H9 (cell line): Measurements from ENCODE around the gene GLI2. TPM values are rescaled to one million over a fixed set of nuclear protein-coding genes. Genes with fewer than 3 reads are reported as not detected.

Experiments used
- DNase-seq: peaks from one replicate; pipeline ENCODE4 v3.0.0-alpha.2; 2017
- H2AFZ ChIP-seq: one replicate; pipeline ENCODE4 v1.6.1; 2013; ENCODE audit warnings: mild to moderate bottlenecking, low read length, control low read depth, moderate library complexity
- H2AK5ac ChIP-seq: 2 replicates; pipeline ENCODE4 v1.6.1; 2013; ENCODE audit warnings: low read length, control low read depth, mixed read lengths; ENCODE audit not compliant: insufficient read length
- H2BK120ac ChIP-seq: one replicate; pipeline ENCODE4 v1.6.1; 2013; ENCODE audit warnings: low read depth, mild to moderate bottlenecking, low read length, control low read depth, inconsistent platforms; ENCODE audit not compliant: poor library complexity, severe bottlenecking
- H2BK12ac ChIP-seq: 2 replicates; pipeline ENCODE4 v1.6.1; 2013; ENCODE audit warnings: low read length, control low read depth, mixed read lengths, low read depth; ENCODE audit not compliant: insufficient read length
- H2BK15ac ChIP-seq: 2 replicates; pipeline ENCODE4 v1.6.1; 2013; ENCODE audit warnings: low read depth, low read length, control low read depth
- H2BK20ac ChIP-seq: one replicate; pipeline ENCODE4 v1.6.1; 2013; ENCODE audit warnings: low read depth, mild to moderate bottlenecking, low read length, control low read depth, inconsistent platforms; ENCODE audit not compliant: poor library complexity, severe bottlenecking
- H2BK5ac ChIP-seq: 2 replicates; pipeline ENCODE4 v1.6.1; 2013; ENCODE audit warnings: low read length, control low read depth, mixed read lengths; ENCODE audit not compliant: insufficient read length
- H3K14ac ChIP-seq: 2 replicates; pipeline ENCODE4 v1.6.1; 2013; ENCODE audit warnings: low read length, control low read depth; ENCODE audit not compliant: insufficient read depth
- H3K18ac ChIP-seq: 2 replicates; pipeline ENCODE4 v1.6.1; 2013; ENCODE audit warnings: low read depth, mild to moderate bottlenecking, mixed read lengths, low read length, control low read depth; ENCODE audit not compliant: insufficient read length
- H3K23ac ChIP-seq: 2 replicates; pipeline ENCODE4 v1.6.1; 2013; ENCODE audit warnings: low read length, control low read depth, mixed read lengths, low read depth; ENCODE audit not compliant: insufficient read length
- H3K23me2 ChIP-seq: 2 replicates; pipeline ENCODE4 v1.6.1; 2013; ENCODE audit warnings: low read depth, mild to moderate bottlenecking, mixed read lengths, low read length, control low read depth; ENCODE audit not compliant: insufficient read length, poor library complexity, severe bottlenecking
- H3K27ac ChIP-seq: 2 replicates; pipeline ENCODE4 v1.5.1; 2013; ENCODE audit warnings: low read length, control low read depth, mixed read lengths, low read depth; ENCODE audit not compliant: insufficient read length
- H3K27me3 ChIP-seq: 2 replicates; pipeline ENCODE4 v1.6.1; 2013; ENCODE audit warnings: low read length, control low read depth, inconsistent platforms; ENCODE audit not compliant: insufficient read depth
- H3K4ac ChIP-seq: 2 replicates; pipeline ENCODE4 v1.6.1; 2013; ENCODE audit warnings: low read depth, mild to moderate bottlenecking, control low read depth, inconsistent platforms, low read length, moderate library complexity
- H3K4me1 ChIP-seq: 2 replicates; pipeline ENCODE4 v1.6.1; 2013; ENCODE audit warnings: low read length, control low read depth, inconsistent platforms; ENCODE audit not compliant: insufficient read depth
- H3K4me2 ChIP-seq: 2 replicates; pipeline ENCODE4 v1.6.1; 2013; ENCODE audit warnings: low read length, control low read depth, mixed read lengths; ENCODE audit not compliant: insufficient read length, insufficient read depth
- H3K56ac ChIP-seq: 2 replicates; pipeline ENCODE4 v1.6.1; 2013; ENCODE audit warnings: low read depth, mild to moderate bottlenecking, mixed read lengths, low read length, control low read depth; ENCODE audit not compliant: insufficient read length
- H3K79me1 ChIP-seq: 2 replicates; pipeline ENCODE4 v1.6.1; 2013; ENCODE audit warnings: low read depth, mild to moderate bottlenecking, moderate library complexity, low read length, control low read depth, inconsistent platforms; ENCODE audit not compliant: insufficient read depth, poor library complexity, severe bottlenecking
- H3K79me2 ChIP-seq: 2 replicates; pipeline ENCODE4 v1.6.1; 2013; ENCODE audit warnings: low read length, control low read depth, inconsistent platforms; ENCODE audit not compliant: insufficient read depth
- H3K9ac ChIP-seq: 2 replicates; pipeline ENCODE4 v1.6.1; 2013; ENCODE audit warnings: low read length, control low read depth, mixed read lengths; ENCODE audit not compliant: insufficient read length; ENCODE audit errors: extremely low read depth
- H3K9me3 ChIP-seq: one replicate; pipeline ENCODE4 v1.6.1; 2013; ENCODE audit warnings: low read depth, low read length, inconsistent platforms; ENCODE audit not compliant: control insufficient read depth
- H3T11ph ChIP-seq: one replicate; pipeline ENCODE4 v1.6.1; 2013; ENCODE audit warnings: mild to moderate bottlenecking, low read length, control low read depth, inconsistent platforms
- H4K20me1 ChIP-seq: one replicate; pipeline ENCODE4 v1.6.1; 2013; ENCODE audit not compliant: control insufficient read depth, insufficient read length, insufficient read depth
- H4K5ac ChIP-seq: 2 replicates; pipeline ENCODE4 v1.6.1; 2013; ENCODE audit warnings: low read depth, mild to moderate bottlenecking, mixed read lengths, low read length, control low read depth; ENCODE audit not compliant: insufficient read length
- H4K8ac ChIP-seq: replicated peaks from 2 replicates; pipeline ENCODE4 v1.6.1; 2013; ENCODE audit warnings: low read length, control low read depth, mixed read lengths, low read depth; ENCODE audit not compliant: insufficient read length
- H4K91ac ChIP-seq: 2 replicates; pipeline ENCODE4 v1.6.1; 2013; ENCODE audit warnings: low read depth, mild to moderate bottlenecking, moderate library complexity, mixed read lengths, low read length, control low read depth; ENCODE audit not compliant: insufficient read length
- H3K27ac Mint-ChIP-seq, 3 experiments: 2 replicates in 2 of 3; 3 replicates in 1 of 3; pipeline ENCODE4 v1.8.0; 2020 to 2021; ENCODE audit warnings: mixed read lengths in 3 of 3, mild to moderate bottlenecking in 1 of 3, moderate library complexity in 1 of 3
- H3K27me3 Mint-ChIP-seq: 2 replicates; pipeline ENCODE4 v1.8.0; 2021; ENCODE audit warnings: low read depth, mild to moderate bottlenecking, moderate library complexity, mixed read lengths
- H3K36me3 Mint-ChIP-seq, 3 experiments: 2 replicates in 2 of 3; 3 replicates in 1 of 3; pipeline ENCODE4 v1.8.0; 2020 to 2021; ENCODE audit warnings: low read depth in 3 of 3, mixed read lengths in 3 of 3; ENCODE audit not compliant: insufficient read depth in 1 of 3
- H3K4me1 Mint-ChIP-seq, 2 experiments: 2 replicates each; pipeline ENCODE4 v1.8.0; 2020; ENCODE audit warnings: mixed read lengths in 2 of 2
- H3K4me3 Mint-ChIP-seq, 2 experiments: 2 replicates in 1 of 2; 3 replicates in 1 of 2; pipeline ENCODE4 v1.8.0; 2020 to 2021; ENCODE audit warnings: mild to moderate bottlenecking in 2 of 2, mixed read lengths in 2 of 2, moderate library complexity in 1 of 2
- H3K9me3 Mint-ChIP-seq, 2 experiments: 2 replicates in 1 of 2; 3 replicates in 1 of 2; pipeline ENCODE4 v1.8.0; 2020; ENCODE audit warnings: mild to moderate bottlenecking in 2 of 2, mixed read lengths in 2 of 2, moderate library complexity in 1 of 2
- WGBS: extraction: QIAGEN DNeasy Blood & Tissue Kit; methylation state at CpG from one replicate; pipeline ENCODE4 v1.1.7; 2013; ENCODE audit warnings: missing lambda C conversion rate, low lambda C conversion rate, mixed read lengths; ENCODE audit not compliant: insufficient read length; ENCODE audit errors: extremely low coverage; 5-methylcytosine and 5-hydroxymethylcytosine counted together
- total RNA-seq: library from RNA; stranded (reverse); gene quantifications from 2 replicates; pipeline ENCODE4 v1.2.1, GENCODE V29; 2021
- TF ChIP-seq, protein P1 (sequence below): fragments of 200-600 bp; sonication (generic); conservative IDR thresholded peaks from 3 replicates; pipeline ENCODE4 v1.8.0; 2021; ENCODE audit warnings: antibody characterized with exemption, mild to moderate bottlenecking

The GLI2 gene
- total RNA-seq, 1 experiment from 2014 or later: 56.7 TPM

DNA sequence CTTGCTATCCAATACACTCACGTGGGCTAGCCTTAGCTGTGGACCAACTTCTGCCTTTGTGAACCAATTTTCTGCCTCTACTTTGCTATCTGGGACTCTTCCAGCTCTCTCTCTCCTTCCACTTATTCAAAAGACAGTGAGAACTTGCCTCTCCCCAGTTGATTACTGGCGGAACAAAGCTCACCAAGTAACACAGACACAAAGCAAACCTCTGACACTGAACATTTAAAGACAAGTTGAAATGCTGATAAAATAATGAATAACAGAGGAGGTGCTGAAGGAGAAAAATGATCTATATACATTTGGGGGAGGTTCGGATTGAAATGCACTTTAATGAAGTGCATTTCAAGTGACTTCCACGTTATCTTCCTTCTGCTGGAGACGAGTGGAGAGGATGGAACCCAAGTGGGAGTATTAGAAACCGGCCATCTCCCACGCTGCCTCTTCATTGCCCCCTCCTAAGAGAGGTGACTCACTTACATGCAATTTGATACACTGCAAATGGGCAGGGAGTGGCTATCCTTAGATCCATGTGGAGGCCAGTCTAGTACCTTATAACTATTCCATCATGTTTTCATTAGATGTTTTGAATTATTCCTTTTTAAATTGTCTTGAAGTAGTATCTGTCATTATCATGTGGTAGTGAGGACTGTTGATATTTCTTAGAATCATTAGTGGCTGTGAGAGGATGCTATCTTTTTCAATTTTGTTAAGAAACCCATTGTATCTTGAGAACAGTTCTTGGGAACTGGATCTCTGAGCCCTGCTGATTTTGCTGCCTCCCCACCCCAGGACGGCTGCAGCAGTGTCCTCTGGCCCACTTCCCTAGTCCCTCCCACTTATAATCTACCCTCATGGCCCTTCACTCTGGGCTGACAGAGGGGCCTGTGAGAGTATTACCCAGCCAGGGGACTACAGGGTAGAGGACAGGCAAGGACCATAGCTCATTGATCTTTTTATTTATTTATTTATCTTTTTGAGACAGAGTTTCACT is 6.0 kb upstream of the GLI2 start:
- Histone ChIP-seq H2BK15ac (no peak overlapping the region), H3K4ac (no peak overlapping the region), H3K79me1 (no peaks in the 10 kb centered on the region), H3K27ac (no peak overlapping the region), H2AFZ (no peak overlapping the region), H3K9ac (no peak overlapping the region), H4K91ac (no peak overlapping the region), H2BK5ac (no peak overlapping the region), H3K23ac (no peak overlapping the region), H3K27me3 (no peaks in the 10 kb centered on the region), H3K18ac (no peak overlapping the region), H3K14ac (no peak overlapping the region), H3K23me2 (no peaks in the 10 kb centered on the region), H2BK120ac (no peak overlapping the region), H3K56ac (no peak overlapping the region), H3T11ph (no peak overlapping the region), H4K5ac (no peak overlapping the region), H3K4me1 (peaks cover under 1% of the 10 kb centered on the region; the same call in 1 of the 2 replicates), H3K9me3 (no peaks in the 10 kb centered on the region), H2AK5ac (no peak overlapping the region), H4K8ac (no peak overlapping the region), H3K79me2 (no peaks in the 10 kb centered on the region), H2BK12ac (no peak overlapping the region), H2BK20ac (no peak overlapping the region), H4K20me1 (no peaks in the 10 kb centered on the region), H3K4me2 (no peak overlapping the region)
- peaks cover 20 to 24% of the 10 kb centered on the region in 2 experiments for H3K4me1 Mint-ChIP-seq
- peaks cover 51% of the 10 kb centered on the region for H3K27me3 Mint-ChIP-seq
- no peak overlapping the region for H3K27ac Mint-ChIP-seq
- WGBS: no CpG with 5 or more reads among the region's 8 CpGs
- peak; percentile 18 for DNase-seq
- TF ChIP-seq, protein P1, sequence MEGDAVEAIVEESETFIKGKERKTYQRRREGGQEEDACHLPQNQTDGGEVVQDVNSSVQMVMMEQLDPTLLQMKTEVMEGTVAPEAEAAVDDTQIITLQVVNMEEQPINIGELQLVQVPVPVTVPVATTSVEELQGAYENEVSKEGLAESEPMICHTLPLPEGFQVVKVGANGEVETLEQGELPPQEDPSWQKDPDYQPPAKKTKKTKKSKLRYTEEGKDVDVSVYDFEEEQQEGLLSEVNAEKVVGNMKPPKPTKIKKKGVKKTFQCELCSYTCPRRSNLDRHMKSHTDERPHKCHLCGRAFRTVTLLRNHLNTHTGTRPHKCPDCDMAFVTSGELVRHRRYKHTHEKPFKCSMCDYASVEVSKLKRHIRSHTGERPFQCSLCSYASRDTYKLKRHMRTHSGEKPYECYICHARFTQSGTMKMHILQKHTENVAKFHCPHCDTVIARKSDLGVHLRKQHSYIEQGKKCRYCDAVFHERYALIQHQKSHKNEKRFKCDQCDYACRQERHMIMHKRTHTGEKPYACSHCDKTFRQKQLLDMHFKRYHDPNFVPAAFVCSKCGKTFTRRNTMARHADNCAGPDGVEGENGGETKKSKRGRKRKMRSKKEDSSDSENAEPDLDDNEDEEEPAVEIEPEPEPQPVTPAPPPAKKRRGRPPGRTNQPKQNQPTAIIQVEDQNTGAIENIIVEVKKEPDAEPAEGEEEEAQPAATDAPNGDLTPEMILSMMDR: no peak
- H3K9me3 Mint-ChIP-seq: peaks cover 13 to 21% of the 10 kb centered on the region in 2 experiments
- H3K4me3 Mint-ChIP-seq: no peak overlapping the region
- peaks cover 2 to 29% (median 21%) of the 10 kb centered on the region in 3 experiments for H3K36me3 Mint-ChIP-seq
